ENCODE data around the gene ATG7.
"Not testable (repeated sequence)": the region's sequence is repeated elsewhere in the genome, so short reads cannot be mapped to it uniquely, and the experiment has no call there.

Gene ATG7

GRCh38 chr3:11461226-11461625 lies 189.0 kb downstream of the ATG7 start:
- DNase-seq (ENCODE audit: low read depth in 3 of 3), result no peak

- DNase-seq (ENCODE audit: low read depth in 3 of 3), result not testable (repeated sequence)
Measured at GRCh38 chr3:11462673-11463072, 190.5 kb downstream of the ATG7 start.

- no peak for DNase-seq (ENCODE audit: low read depth in 3 of 3)
Measured at GRCh38 chr3:11463591-11463990, 191.4 kb downstream of the ATG7 start.

GRCh38 chr3:11464356-11464755 lies 192.2 kb downstream of the ATG7 start:
- no peak for DNase-seq (ENCODE audit: low read depth in 3 of 3)

GRCh38 chr3:11465744-11466616 lies 193.8 kb downstream of the ATG7 start:
- DNase-seq (ENCODE audit: low read depth in 3 of 3), result no peak

- DNase-seq (ENCODE audit: low read depth in 3 of 3), result no peak
Measured at GRCh38 chr3:11467875-11468274, 195.7 kb downstream of the ATG7 start.

GRCh38 chr3:11470031-11470853 lies 198.0 kb downstream of the ATG7 start:
- no peak for DNase-seq (ENCODE audit: low read depth in 3 of 3)

- no peak for DNase-seq (ENCODE audit: low read depth in 3 of 3)
Measured at GRCh38 chr3:11475324-11475723, 203.1 kb downstream of the ATG7 start.

GRCh38 chr3:11476735-11477144 lies 204.5 kb downstream of the ATG7 start:
- DNase-seq (ENCODE audit: low read depth in 3 of 3), result no peak

- DNase-seq (ENCODE audit: low read depth in 3 of 3), result no peak
Measured at GRCh38 chr3:11477407-11477911, 205.3 kb downstream of the ATG7 start.

GRCh38 chr3:11478167-11478566 lies 206.0 kb downstream of the ATG7 start:
- DNase-seq (ENCODE audit: low read depth in 3 of 3), result no peak

- no peak for DNase-seq (ENCODE audit: low read depth in 3 of 3)
Measured at GRCh38 chr3:11479221-11479620, 207.0 kb downstream of the ATG7 start.

GRCh38 chr3:11480663-11481298 lies 208.6 kb downstream of the ATG7 start:
- DNase-seq (ENCODE audit: low read depth in 3 of 3), result no peak

GRCh38 chr3:11481556-11481955 lies 209.4 kb downstream of the ATG7 start:
- DNase-seq (ENCODE audit: low read depth in 3 of 3), result no peak

GRCh38 chr3:11482021-11482420 lies 209.8 kb downstream of the ATG7 start:
- no peak for DNase-seq (ENCODE audit: low read depth in 3 of 3)

GRCh38 chr3:11488356-11488755 lies 216.2 kb downstream of the ATG7 start:
- DNase-seq (ENCODE audit: low read depth in 3 of 3), result not testable (repeated sequence)

- no peak for DNase-seq (ENCODE audit: low read depth in 3 of 3)
Measured at GRCh38 chr3:11494131-11494916, 222.1 kb downstream of the ATG7 start.

GRCh38 chr3:11495948-11496557 lies 223.9 kb downstream of the ATG7 start:
- DNase-seq (ENCODE audit: low read depth in 3 of 3), result no peak

GRCh38 chr3:11498177-11498576 lies 226.0 kb downstream of the ATG7 start:
- DNase-seq (ENCODE audit: low read depth in 3 of 3), result no peak

- no peak for DNase-seq (ENCODE audit: low read depth in 3 of 3)
Measured at GRCh38 chr3:11498646-11499045, 226.4 kb downstream of the ATG7 start.

- no peak for DNase-seq (ENCODE audit: low read depth in 3 of 3)
Measured at GRCh38 chr3:11499144-11499543, 226.9 kb downstream of the ATG7 start.
